ENCODE data around the gene B3GNT5. TPM values are rescaled to one million over a fixed set of nuclear protein-coding genes. Genes with fewer than 3 reads are reported as not detected.

The B3GNT5 gene
- total and polyA plus RNA-seq, 11 donors: 0.87 to 12.3 (median 3.0) TPM

DNA sequence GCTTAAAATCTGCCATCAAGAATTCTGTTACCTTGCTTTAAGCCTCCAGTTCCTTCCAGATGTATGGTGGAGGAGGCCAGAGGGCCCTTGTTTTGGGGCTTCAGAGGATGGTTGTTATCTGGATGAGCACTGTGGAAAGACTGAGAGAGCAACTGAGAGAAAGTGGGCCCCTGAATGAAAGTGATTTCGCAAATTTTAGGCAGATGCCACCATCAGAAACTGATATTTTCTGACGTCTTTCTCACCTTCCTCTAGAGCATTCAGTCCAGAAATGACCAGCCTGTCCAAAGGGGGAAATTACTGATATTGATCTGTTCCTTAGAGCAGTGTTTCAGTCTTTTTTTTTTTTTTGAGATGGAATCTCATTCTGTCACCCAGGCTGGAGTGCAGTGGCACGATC lies 13.4 kb downstream of the B3GNT5 start:
- Histone ChIP-seq H3K9me3 (no peaks in the 10 kb centered on the region), H3K27me3 (no peaks in the 10 kb centered on the region), H3K27ac (peak overlapping the region in 2 of 12 donors; percentile 43 to 79), H3K4me3 (no peak overlapping the region), H3K4me1 (peaks cover 0 to 45% (median 9%) of the 10 kb centered on the region in 12 donors), H3K36me3 (peaks cover 0 to 18% (median 9%) of the 10 kb centered on the region in 9 donors)
- no peak for ATAC-seq
- TF ChIP-seq POLR2A (IDR thresholded peaks at IDR 0.05): no peak
- TF ChIP-seq, protein P1, sequence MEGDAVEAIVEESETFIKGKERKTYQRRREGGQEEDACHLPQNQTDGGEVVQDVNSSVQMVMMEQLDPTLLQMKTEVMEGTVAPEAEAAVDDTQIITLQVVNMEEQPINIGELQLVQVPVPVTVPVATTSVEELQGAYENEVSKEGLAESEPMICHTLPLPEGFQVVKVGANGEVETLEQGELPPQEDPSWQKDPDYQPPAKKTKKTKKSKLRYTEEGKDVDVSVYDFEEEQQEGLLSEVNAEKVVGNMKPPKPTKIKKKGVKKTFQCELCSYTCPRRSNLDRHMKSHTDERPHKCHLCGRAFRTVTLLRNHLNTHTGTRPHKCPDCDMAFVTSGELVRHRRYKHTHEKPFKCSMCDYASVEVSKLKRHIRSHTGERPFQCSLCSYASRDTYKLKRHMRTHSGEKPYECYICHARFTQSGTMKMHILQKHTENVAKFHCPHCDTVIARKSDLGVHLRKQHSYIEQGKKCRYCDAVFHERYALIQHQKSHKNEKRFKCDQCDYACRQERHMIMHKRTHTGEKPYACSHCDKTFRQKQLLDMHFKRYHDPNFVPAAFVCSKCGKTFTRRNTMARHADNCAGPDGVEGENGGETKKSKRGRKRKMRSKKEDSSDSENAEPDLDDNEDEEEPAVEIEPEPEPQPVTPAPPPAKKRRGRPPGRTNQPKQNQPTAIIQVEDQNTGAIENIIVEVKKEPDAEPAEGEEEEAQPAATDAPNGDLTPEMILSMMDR (IDR thresholded peaks at IDR 0.05): no peak
- no peak for DNase-seq
- 89 to 96% (median 93%) methylated on average over 3 of the region's 3 CpGs for WGBS, 4 donors
- intact Hi-C loops (cut with DNase I): no loop called here

- ATAC-seq (no peak), DNase-seq (no peak)
Observed at GRCh38 chr3:183267140-183267539, 14.1 kb downstream of the B3GNT5 start.

DNA sequence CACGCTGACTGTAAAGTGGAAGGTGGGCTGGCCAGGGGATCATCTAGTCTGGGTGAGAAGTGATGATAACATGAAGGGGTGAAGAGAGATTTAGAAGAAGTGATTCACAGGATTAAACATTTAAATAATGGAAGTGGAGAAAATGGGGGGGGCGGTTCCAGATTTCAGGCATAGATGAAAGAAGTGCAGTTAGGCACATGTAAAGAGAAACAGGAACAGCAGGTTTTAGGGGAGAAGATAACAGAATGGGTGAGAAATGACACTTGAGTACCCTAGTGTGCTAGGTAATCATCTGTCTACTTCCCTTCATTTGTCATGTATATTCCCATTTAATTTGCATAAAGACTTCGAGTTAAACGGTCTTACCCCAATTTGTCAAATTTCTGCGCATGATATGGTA lies 15.3 kb downstream of the B3GNT5 start:
- Histone ChIP-seq H3K36me3 (peaks cover 0 to 18% (median 9%) of the 10 kb centered on the region in 9 donors), H3K4me1 (peaks cover 0 to 58% (median 11%) of the 10 kb centered on the region in 12 donors), H3K9me3 (no peaks in the 10 kb centered on the region), H3K4me3 (no peak overlapping the region), H3K27ac (no peak overlapping the region), H3K27me3 (no peaks in the 10 kb centered on the region)
- TF ChIP-seq POLR2A (IDR thresholded peaks at IDR 0.05): no peak
- TF ChIP-seq, protein P1 (IDR thresholded peaks at IDR 0.05): no peak
- intact Hi-C loops (cut with DNase I): no loop called here
- ATAC-seq (no peak), DNase-seq (no peak)
- 76 to 82% (median 79%) methylated on average over 5 of the region's 5 CpGs for WGBS, 4 donors

More at GRCh38 chr3:183267140-183267539, 14.1 kb downstream of the B3GNT5 start:
- H3K27ac ChIP-seq: no peak overlapping the region
- no peak overlapping the region for H3K4me3 ChIP-seq
- no peaks in the 10 kb centered on the region for H3K9me3 ChIP-seq
- TF ChIP-seq, protein P1 (IDR thresholded peaks at IDR 0.05): no peak
- TF ChIP-seq POLR2A (IDR thresholded peaks at IDR 0.05): no peak
- peaks cover 0 to 45% (median 9%) of the 10 kb centered on the region in 12 donors for H3K4me1 ChIP-seq
- H3K27me3 ChIP-seq: no peaks in the 10 kb centered on the region
- intact Hi-C loops (cut with DNase I): no loop called here
- H3K36me3 ChIP-seq: peaks cover 0 to 18% (median 9%) of the 10 kb centered on the region in 9 donors
- 93 to 98% (median 98%) methylated on average over 5 of the region's 5 CpGs for WGBS, 4 donors

DNA sequence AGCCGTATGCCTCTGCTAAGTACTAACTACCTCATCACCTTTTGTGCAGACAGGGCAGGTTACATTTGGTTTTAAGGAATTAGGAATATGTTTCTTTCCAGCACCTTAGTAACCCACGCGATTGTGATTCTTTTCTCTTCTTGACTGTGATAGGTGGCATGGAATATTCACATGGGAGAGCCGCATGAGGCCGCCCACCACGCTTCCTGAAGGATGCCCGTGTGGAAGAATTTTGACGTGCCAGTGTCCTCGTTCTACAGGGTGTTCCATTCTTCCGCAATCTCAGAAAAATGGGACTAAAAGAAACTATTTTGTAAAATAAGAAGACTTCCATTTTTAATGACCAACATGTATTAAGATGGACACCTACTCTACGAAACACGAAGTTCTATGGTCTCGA lies 16.3 kb downstream of the B3GNT5 start:
- H3K4me1 ChIP-seq: peaks cover 0 to 57% (median 11%) of the 10 kb centered on the region in 12 donors
- H3K4me3 ChIP-seq: no peak overlapping the region
- peaks cover 0 to 18% (median 9%) of the 10 kb centered on the region in 9 donors for H3K36me3 ChIP-seq
- intact Hi-C loops (cut with DNase I): no loop called here
- WGBS, 4 donors: 91 to 96% (median 96%) methylated on average over 13 of the region's 13 CpGs
- no peak overlapping the region for H3K27ac ChIP-seq
- H3K27me3 ChIP-seq: no peaks in the 10 kb centered on the region
- DNase-seq (no peak), ATAC-seq (no peak)
- no peaks in the 10 kb centered on the region for H3K9me3 ChIP-seq
- no peak for TF ChIP-seq POLR2A (IDR thresholded peaks at IDR 0.05)
- TF ChIP-seq, protein P1 (IDR thresholded peaks at IDR 0.05): no peak
